ENCODE data around the gene CD6. TPM values are rescaled to one million over a fixed set of nuclear protein-coding genes. Genes with fewer than 3 reads are reported as not detected.

CD6 gene
- total RNA-seq, 4 donors from 2014 or later = 0.33 to 4.0 (median 1.1) TPM

DNA sequence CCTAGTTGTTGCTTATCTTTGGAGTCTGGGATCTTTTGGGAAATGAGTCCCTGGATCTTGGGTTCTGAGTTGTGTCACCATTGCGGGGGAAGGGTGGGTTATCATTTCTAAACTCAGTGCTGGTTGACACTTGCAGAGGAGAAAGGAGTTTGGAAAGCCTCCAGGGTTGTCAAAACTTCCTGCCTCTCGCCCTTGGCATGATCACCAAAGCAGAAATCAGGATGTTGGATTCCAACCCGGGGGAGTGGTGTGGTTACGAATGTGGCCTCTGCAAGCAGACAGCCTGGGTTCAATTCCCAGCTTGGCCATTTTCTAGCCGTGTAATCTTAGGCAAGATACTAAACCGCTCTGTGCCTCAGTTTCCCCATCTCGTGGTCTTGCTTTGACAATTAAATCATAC is 24.3 kb downstream of the CD6 start:
- TF ChIP-seq, protein P1, sequence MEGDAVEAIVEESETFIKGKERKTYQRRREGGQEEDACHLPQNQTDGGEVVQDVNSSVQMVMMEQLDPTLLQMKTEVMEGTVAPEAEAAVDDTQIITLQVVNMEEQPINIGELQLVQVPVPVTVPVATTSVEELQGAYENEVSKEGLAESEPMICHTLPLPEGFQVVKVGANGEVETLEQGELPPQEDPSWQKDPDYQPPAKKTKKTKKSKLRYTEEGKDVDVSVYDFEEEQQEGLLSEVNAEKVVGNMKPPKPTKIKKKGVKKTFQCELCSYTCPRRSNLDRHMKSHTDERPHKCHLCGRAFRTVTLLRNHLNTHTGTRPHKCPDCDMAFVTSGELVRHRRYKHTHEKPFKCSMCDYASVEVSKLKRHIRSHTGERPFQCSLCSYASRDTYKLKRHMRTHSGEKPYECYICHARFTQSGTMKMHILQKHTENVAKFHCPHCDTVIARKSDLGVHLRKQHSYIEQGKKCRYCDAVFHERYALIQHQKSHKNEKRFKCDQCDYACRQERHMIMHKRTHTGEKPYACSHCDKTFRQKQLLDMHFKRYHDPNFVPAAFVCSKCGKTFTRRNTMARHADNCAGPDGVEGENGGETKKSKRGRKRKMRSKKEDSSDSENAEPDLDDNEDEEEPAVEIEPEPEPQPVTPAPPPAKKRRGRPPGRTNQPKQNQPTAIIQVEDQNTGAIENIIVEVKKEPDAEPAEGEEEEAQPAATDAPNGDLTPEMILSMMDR (IDR thresholded peaks at IDR 0.05; ENCODE audit: low read depth) = no peak

DNA sequence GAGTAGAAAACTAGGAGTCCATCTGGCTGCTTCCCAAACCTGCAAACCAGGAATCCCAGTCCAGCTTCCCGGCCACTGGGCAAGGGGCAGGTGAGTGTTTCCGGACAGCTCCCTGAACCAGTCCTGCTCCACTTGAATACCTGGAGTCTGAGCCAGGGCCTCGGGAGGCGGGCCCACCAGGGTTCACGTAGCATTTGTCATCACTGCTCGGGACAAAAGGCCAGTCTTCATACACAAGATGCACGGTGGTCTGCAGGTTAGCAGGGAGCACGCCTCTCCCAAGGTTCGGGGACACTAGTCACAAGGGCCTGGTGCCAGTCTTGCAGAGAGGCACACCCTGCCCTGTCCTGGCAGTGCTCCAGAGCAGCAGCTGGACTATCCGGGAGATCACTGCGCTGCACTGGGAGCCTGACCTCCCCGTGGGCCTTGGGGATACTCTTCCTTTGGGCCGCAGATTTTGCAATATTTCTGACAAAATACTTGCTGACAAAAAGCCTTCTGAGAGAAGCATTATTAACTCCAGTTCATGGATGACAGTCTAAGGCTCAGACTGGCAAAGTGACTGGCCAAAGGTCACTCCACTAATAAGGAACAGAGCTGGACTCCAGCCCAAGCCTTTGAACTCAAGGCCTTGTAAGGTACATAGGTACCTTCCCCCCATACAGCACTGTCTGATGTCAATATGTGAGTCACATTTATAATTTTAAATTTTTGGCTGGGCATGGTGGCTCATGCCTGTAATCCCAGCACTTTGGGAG is 25.1 kb downstream of the CD6 start:
- TF ChIP-seq, protein P1 (IDR thresholded peaks at IDR 0.05; ENCODE audit: low read depth) = no peak

DNA sequence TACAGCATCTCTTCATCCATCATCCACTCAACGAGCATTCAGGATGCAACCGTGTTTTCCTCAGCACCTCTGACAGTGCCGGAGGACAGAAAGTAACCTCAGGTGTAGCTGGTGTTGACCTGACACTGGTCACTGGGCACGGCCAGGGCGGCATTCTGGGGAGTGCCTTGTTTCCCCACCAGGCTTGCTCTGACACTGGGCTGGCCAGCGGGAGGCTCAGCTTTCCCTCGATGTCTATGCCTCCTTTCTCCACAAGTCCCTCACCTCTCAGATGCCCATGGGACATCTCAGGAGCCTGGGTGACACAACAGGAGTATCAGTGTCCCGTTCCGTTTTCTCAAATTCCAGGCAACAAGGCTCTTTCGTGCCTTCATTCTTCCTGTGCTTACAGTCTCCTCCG is 28.9 kb downstream of the CD6 start:
- TF ChIP-seq, protein P1 (IDR thresholded peaks at IDR 0.05; ENCODE audit: low read depth) = no peak

DNA sequence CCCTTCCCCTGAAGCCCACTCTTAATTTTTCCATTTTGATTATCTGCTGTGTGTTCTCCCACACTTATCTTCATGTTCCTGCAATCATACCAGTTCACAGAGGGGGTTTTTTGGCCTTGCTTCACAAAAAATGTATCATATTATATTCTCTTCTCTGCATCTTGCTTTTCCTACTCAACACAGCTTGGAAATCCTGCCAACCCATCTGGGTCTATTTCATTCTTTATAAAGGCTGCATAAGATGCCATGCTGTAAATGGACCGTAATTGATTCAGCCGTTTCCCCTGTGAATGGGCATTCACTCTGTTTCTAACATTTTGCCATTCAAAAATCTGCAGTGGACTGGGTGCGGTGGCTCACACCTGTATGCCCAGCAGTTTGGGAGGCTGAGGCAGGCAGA is 30.5 kb downstream of the CD6 start:
- TF ChIP-seq, protein P1 (IDR thresholded peaks at IDR 0.05; ENCODE audit: low read depth) = no peak

DNA sequence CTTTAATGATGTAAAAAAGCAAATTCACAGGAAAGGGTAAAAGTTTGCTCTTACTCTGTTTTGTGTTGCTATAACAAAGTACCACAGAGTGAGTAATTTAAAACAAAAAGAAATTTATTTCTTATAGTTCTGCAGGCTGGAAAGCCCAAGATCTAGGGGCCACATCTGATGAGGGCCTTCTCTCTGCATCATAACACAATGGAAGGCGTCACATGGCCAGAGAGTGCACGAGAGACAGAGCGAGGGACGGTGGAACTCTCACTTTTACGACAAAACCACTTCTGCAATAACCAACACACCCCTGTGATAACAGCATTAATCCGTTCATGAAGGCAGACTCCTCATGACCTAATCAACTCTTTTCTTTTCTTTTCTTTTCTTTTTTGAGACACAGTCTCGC is 31.1 kb downstream of the CD6 start:
- TF ChIP-seq, protein P1 (IDR thresholded peaks at IDR 0.05; ENCODE audit: low read depth) = no peak

DNA sequence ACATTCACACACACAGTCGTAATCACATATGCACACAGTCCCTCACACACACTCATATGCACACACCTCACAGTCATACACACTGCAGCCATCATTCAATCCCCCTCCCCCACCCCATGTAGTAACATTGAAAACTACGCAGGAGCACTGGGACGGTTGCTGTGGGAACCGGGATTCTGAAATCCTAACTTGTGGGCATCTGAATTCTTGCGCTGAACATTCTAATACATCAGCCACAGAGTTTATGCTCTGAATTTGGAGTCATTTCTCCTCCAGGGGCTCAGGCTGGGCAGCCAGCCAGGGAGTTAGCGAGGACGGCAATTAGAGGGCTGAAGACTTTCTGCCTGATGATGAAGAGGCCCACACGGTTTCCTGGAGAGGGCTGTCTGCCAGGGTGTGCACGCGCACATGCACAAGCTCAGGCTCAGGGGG is 32.7 kb downstream of the CD6 start:
- TF ChIP-seq, protein P1 (IDR thresholded peaks at IDR 0.05; ENCODE audit: low read depth) = no peak

DNA sequence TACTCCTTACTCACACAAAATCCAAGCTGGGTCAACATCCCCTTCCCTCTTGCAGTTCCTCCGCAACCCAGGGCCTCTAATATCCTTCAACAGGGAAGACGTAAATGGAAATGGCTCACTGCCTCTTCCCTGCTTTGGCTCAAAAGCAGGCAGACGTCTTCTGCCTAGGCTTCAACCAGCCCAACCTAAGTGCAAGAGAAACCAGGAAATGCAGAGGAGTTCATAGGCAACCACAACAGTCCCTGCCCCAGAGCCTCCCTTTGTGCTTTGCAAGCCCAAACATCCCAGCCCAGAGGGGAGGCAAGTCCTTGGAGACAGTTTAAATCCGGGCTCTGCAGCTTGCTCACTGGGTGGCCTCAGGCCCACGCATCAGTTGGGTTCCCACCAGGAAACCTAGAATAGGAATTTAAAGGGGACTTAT is 33.3 kb downstream of the CD6 start:
- TF ChIP-seq, protein P1 (IDR thresholded peaks at IDR 0.05; ENCODE audit: low read depth) = no peak
